Measurements from ENCODE around the gene FOXM1.

DNA sequence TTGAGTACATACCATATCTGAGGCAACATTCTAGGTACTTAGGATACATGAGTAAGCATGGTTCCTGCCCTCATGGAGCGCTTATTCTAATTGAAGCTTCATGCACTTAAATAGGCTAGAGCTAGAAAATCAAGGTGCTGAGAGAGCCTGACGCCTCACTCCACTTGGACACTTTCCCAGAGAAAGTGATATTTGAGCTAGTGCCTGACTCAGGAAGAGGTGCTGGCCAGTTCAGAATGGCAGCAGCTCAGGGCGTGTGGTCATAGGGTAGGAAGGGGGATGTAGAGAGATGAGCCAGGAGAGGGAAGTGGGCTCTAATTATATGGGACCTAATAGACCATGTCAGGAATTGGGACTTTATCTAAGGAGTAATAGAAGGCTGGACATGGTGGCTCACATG, 47.0 kb upstream of the FOXM1 start:
- TF ChIP-seq CTCF (IDR thresholded peaks at IDR 0.05; ENCODE audit: low read length) (no peak), EZH2 (optimal IDR thresholded peaks at IDR 0.05; ENCODE audit: low read depth, low read length) (no peak), EZH2phosphoT487 (IDR thresholded peaks at IDR 0.05; ENCODE audit: low read length) (no peak)

Measured in MM.1S (cell line).